Inflammatory macrophage treated with lipopolysaccharide for 4 hours (primary cell): Measurements from ENCODE around the gene RHOXF1.
"Not testable (repeated sequence)": the region's sequence is repeated elsewhere in the genome, so short reads cannot be mapped to it uniquely, and the experiment has no call there.

Experiments
- DNase-seq: peaks from one replicate; pipeline ENCODE4 v3.0.0-alpha.2; 2020

The RHOXF1 gene

DNA sequence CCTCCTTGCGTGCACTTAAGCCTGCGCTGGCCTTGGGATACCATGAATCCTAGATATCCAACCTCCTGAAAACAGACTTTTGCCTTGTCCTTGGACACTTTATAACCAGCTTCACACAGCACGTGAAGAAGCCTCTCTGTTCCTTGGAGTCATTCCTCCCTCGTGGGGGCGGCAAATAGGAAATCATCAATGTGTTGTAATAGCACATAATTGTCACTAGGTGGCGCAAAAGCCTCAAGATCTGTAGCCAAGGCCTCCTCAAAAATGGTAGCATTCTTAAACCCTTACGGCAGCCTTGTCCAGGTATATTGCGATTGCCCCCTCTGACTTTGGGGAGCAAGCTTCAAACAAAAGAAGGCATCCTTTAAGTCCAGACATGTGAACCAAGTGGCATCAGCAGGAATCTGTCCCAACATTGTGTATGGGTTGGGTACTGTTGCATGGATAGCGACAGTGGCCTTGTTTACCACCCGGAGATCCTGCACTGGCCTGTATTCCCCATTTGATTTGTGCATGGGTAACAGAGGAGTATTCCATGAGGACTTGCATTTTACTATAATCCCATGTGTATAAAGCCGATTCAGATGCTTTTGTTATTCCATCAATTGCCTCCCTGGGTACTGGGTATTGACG is 30.0 kb downstream of the RHOXF1 start:
- not testable (repeated sequence) for DNase-seq

DNA sequence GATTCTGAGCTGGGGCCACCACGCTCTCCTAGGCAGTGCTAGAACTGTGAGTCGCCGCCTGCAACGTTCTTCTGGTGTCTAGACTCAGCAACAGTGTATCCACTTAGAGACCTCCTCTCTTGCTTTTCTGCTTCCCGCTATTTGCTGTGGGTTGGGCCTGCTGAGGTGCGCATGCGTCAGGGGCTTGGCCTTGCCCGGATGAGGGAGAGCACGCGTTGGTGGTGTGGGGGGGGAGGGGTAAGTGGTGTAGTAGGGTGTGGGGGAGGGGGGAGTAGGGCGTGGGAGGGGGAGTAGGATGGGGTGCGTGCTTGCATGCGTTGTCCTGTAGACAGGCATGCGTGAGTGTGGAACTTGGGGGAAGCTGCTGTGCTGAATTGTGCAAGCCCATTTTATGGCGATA is 38.1 kb downstream of the RHOXF1 start, which contains the start of gene RHOXF2B:
TSS of gene RHOXF2B (minus strand) at position 101 of the 400 bp plus-strand sequence. CDS start 138 bp downstream, outside the sequence.
- not testable (repeated sequence) for DNase-seq

DNA sequence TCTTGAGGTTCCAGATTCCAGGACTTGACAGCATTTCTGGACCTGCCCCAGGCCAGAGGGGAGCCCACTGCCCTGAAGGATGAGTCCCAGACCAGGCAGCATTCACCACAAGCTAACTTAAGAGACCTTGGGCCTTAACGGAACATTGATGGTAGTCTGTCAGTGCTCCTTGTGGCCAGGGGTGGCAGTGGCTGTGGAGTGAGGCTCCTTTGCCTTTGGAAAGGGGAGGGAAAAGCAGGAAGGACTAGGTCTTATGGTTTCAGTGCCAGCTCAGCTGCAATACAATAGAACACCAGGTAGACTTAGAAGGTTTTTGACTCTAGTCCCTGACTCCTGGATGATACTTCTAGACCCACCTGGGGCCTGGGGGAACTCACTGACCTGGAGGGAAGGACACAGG is 49.5 kb downstream of the RHOXF1 start:
- DNase-seq, result not testable (repeated sequence)
